K562 (cell line): Measurements from ENCODE around the gene EFNA2. TPM values are rescaled to one million over a fixed set of nuclear protein-coding genes. Genes with fewer than 3 reads are reported as not detected.

Experiments used
- ATAC-seq: fragments of 200-7000 bp; cut with Tn5 transposase; 3 replicates; pipeline ENCODE4 v1.9.1; 2020; ENCODE audit warnings: moderate library complexity
- BruUV-seq: library from RNA; stranded (reverse); fragments of 400-500 nt; replicated peaks from 2 replicates; lab custom pipeline; 2021; lab: Mats Ljungman, UMichigan
- CTCF ChIA-PET: fragments of 300-600 bp; formaldehyde crosslinking; extraction: SDS; loops from one replicate; lab custom pipeline; 2021; ENCODE audit warnings: low intra/inter-chr PET ratio; lab: Yijun Ruan, JAX
- POLR2A ChIA-PET: fragments of 300-600, 350-650 bp; sonication (Branson Sonifier 250); formaldehyde crosslinking; extraction: SDS; loops from one replicate; lab custom pipeline; 2021; ENCODE audit warnings: antibody characterized with exemption, inconsistent platforms; lab: Yijun Ruan, JAX
- DNase-seq, 4 experiments: peaks; one replicate each; pipeline versions ENCODE4 v3.0.0 to v3.0.0-alpha.2; 2011 to 2018; ENCODE audit warnings: low spot score in 3 of 4, mixed read lengths in 3 of 4; ENCODE audit errors: extremely low read depth in 1 of 4
- FAIRE-seq: peaks from 2 replicates; lab custom pipeline; 2011; peaks lifted over from hg19 to GRCh38; lab: Jason Lieb, UNC
- H2AFZ ChIP-seq: 2 replicates; pipeline ENCODE4 v1.6.0; 2011; ENCODE audit warnings: low read depth, low read length, control low read depth, inconsistent platforms
- H3K27ac ChIP-seq: fragments of 200-600 bp; 3 replicates; pipeline ENCODE4 v1.8.0; 2011; ENCODE audit warnings: low read depth, mild to moderate bottlenecking, control low read depth, inconsistent platforms, low read length, moderate library complexity, mixed read lengths; ENCODE audit errors: extremely low read depth
- H3K27me3 ChIP-seq, 2 experiments: fragments of 300-600 bp in 1 of 2; 2 replicates in 1 of 2; 3 replicates in 1 of 2; pipeline versions ENCODE4 v1.6.0 to v1.8.0; 2011; ENCODE audit warnings: inconsistent platforms in 2 of 2, low read length in 2 of 2, mild to moderate bottlenecking in 1 of 2, mixed read lengths in 1 of 2, moderate library complexity in 1 of 2; ENCODE audit not compliant: control insufficient read depth in 2 of 2, insufficient read depth in 2 of 2
- H3K36me3 ChIP-seq: fragments of 300-600 bp; 3 replicates; pipeline ENCODE4 v1.8.0; 2011; ENCODE audit warnings: mild to moderate bottlenecking, low read length, inconsistent platforms; ENCODE audit not compliant: control insufficient read depth, insufficient read depth
- H3K4me1 ChIP-seq, 2 experiments: fragments of 200-600 bp in 1 of 2; replicated peaks in 1 of 2; 2 replicates in 1 of 2; 3 replicates in 1 of 2; pipeline versions ENCODE4 v1.5.1 to v1.8.0; 2011; ENCODE audit warnings: inconsistent platforms in 2 of 2, low read length in 2 of 2, mild to moderate bottlenecking in 1 of 2, mixed read lengths in 1 of 2, moderate library complexity in 1 of 2; ENCODE audit not compliant: control insufficient read depth in 2 of 2, insufficient read depth in 2 of 2
- H3K4me2 ChIP-seq: 2 replicates; pipeline ENCODE4 v1.6.1; 2011; ENCODE audit warnings: low read length, control low read depth, inconsistent platforms, mixed read lengths; ENCODE audit not compliant: insufficient read depth
- H3K4me3 ChIP-seq: fragments of 200-600 bp; sonication (generic), shearing (Covaris generic); 2 replicates; pipeline ENCODE4 v1.5.1; 2016; ENCODE audit warnings: control low read depth, inconsistent platforms
- H3K79me2 ChIP-seq: fragments of 200-600 bp; 3 replicates; pipeline ENCODE4 v1.8.0; 2011; ENCODE audit warnings: low read length, inconsistent platforms; ENCODE audit not compliant: control insufficient read depth, insufficient read depth
- H3K9ac ChIP-seq, 2 experiments: 2 replicates each; pipeline versions ENCODE4 v1.6.0 to v1.6.1; 2011; ENCODE audit warnings: low read depth in 2 of 2, low read length in 2 of 2, control low read depth in 1 of 2, inconsistent platforms in 1 of 2, mild to moderate bottlenecking in 1 of 2, mixed read lengths in 1 of 2; ENCODE audit not compliant: insufficient read depth in 1 of 2
- H3K9me1 ChIP-seq: one replicate; pipeline ENCODE4 v1.6.0; 2011; ENCODE audit warnings: inconsistent platforms, mild to moderate bottlenecking, low read length, moderate library complexity; ENCODE audit not compliant: control insufficient read depth, insufficient read depth
- H3K9me3 ChIP-seq: replicated peaks from 2 replicates; pipeline ENCODE4 v1.5.1; 2011; ENCODE audit warnings: low read depth, low read length, inconsistent platforms; ENCODE audit not compliant: control insufficient read depth, insufficient read depth
- H4K20me1 ChIP-seq: replicated peaks from 2 replicates; pipeline ENCODE4 v1.6.1; 2011; ENCODE audit warnings: low read length, inconsistent platforms, mixed read lengths; ENCODE audit not compliant: control insufficient read depth, insufficient read depth
- E2F1 ChIP-seq: sonication (generic); formaldehyde crosslinking; IDR thresholded peaks from 2 replicates; pipeline ENCODE4 v1.8.1; 2023; ENCODE audit warnings: mild to moderate bottlenecking, missing genetic modification reagents, moderate library complexity
- MYC ChIP-seq, 2 experiments: fragments of 250-450 bp in 1 of 2; sonication (Bioruptor Pico) in 1 of 2; IDR thresholded peaks; 2 replicates each; pipeline versions ENCODE4 v1.5.1 to v1.6.1; 2012 to 2021; ENCODE audit warnings: low read depth in 2 of 2, borderline replicate concordance in 1 of 2, improper control_type of control experiment in 1 of 2, low read length in 1 of 2, mild to moderate bottlenecking in 1 of 2, moderate library complexity in 1 of 2
- POLR2G ChIP-seq: fragments of 200-400 bp; formaldehyde crosslinking; IDR thresholded peaks from 2 replicates; pipeline ENCODE4 v1.6.1; 2017; ENCODE audit warnings: low read depth, mild to moderate bottlenecking, antibody characterized with exemption, low read length, moderate library complexity
- ZNF740 ChIP-seq, 3 experiments: fragments of 200-800 bp in 1 of 3; sonication (Bioruptor generic) in 1 of 3; sonication (generic) in 1 of 3; formaldehyde crosslinking in 1 of 3; IDR thresholded peaks; 2 replicates each; pipeline versions ENCODE4 v1.6.1 to v1.8.0; 2016 to 2022; ENCODE audit warnings: mild to moderate bottlenecking in 2 of 3, missing compliant biosample characterization in 2 of 3, missing genetic modification characterization in 2 of 3, missing genetic modification reagents in 1 of 3
- WGBS: fragments of 100-300 bp; shearing (Covaris generic); methylation state at CpG from one replicate; pipeline ENCODE4 v1.1.6; 2016; ENCODE audit warnings: low coverage, mixed read lengths; ENCODE audit not compliant: insufficient coverage; ENCODE audit errors: missing lambda C conversion rate; 5-methylcytosine and 5-hydroxymethylcytosine counted together
- in situ Hi-C: fragments of 300-500 bp; cut with MboI; formaldehyde crosslinking; loops from 4 replicates; pipeline ENCODE4 v1.15.0; 2018; ENCODE audit warnings: inconsistent platforms, mixed read lengths
- intact Hi-C: fragments of 100-400 bp; cut with micrococcal nuclease; formaldehyde crosslinking; loops from 2 replicates; pipeline ENCODE4 v1.14.2; 2022
- polyA plus RNA-seq, 8 experiments: library from polyadenylated mRNA; depleted of rRNA in 4 of 8; stranded (reverse) in 5 of 8; unstranded in 3 of 8; fragments of >200 nt; fragmentation: Nextera tagmentation in 2 of 8; fragmentation: Illumina TruSeq in 1 of 8; extraction: Ambion mirVana in 2 of 8; extraction: Trizol in 1 of 8; gene quantifications; 2 replicates each; pipeline versions ENCODE4 v1.2.1 to v1.2.3, GENCODE V29; 2011 to 2014; ENCODE audit warnings: inconsistent platforms in 1 of 8, missing spikeins in 1 of 8
- total RNA-seq, 7 experiments: library from RNA; depleted of rRNA in 6 of 7; stranded (reverse); fragments of >200 nt in 6 of 7; fragmentation: Illumina TruSeq in 2 of 7; extraction: Trizol in 2 of 7; gene quantifications; 2 replicates each; pipeline versions ENCODE4 v1.2.1 to v1.2.3, GENCODE V29; 2011 to 2021; ENCODE audit warnings: low replicate concordance in 1 of 7

The EFNA2 gene
- total and polyA plus RNA-seq, 9 of the 15 experiments (the other 6 are each of a cell fraction or from before 2014, with no cell fraction given), result 0.11 to 0.44 (median 0.15) TPM; not detected in 6

- ChIA-PET CTCF (interaction anchor here (0.9 kb wide), 1 partner anchor 9 kb away, joined by 3 read pairs; no protein-coding TSS in a partner anchor), POLR2A (interaction anchor here (0.9 to 1.3 kb wide), 3 partner anchors 9 to 29 kb away, joined by 3 to 5 read pairs (median 4); no protein-coding TSS in a partner anchor)
- Histone ChIP-seq H3K4me3 (no peak overlapping the region), H3K9ac (no peak overlapping the region), H3K27ac (no peak overlapping the region), H3K9me1 (no peaks in the 10 kb centered on the region), H3K9me3 (no peaks in the 10 kb centered on the region)
- no peak for DNase-seq
- 52% methylated on average over 12 of the region's 13 CpGs for WGBS
- intact Hi-C loops, result loop anchor here (2.0 kb wide), 1 partner anchor 56 kb away; no protein-coding TSS in a partner anchor
- TF ChIP-seq POLR2G, result 0 out of 2 replicates have a peak, but pooled peaks have one; percentile 7
- peak; percentile 53; the same call in 1 of the 2 replicates for TF ChIP-seq ZNF740 (CRISPR knock-in tag; IDR thresholded peaks at IDR 0.05)
- peak in 1 of 2 experiments; percentile 29; a peak in 1 of 4 replicates for TF ChIP-seq ZNF740 (tag; IDR thresholded peaks at IDR 0.05)
- TF ChIP-seq E2F1, result no peak
- no peak for TF ChIP-seq MYC (IDR thresholded peaks at IDR 0.05; ENCODE audit: low read depth, low read length)
- 0 out of 2 replicates have a peak, but pooled peaks have one; percentile 2 for TF ChIP-seq MYC (CRISPR knock-in tag; IDR thresholded peaks at IDR 0.05; ENCODE audit: borderline replicate concordance, low read depth)
- TF ChIP-seq, all 486 proteins: peak for 3
- in situ Hi-C loops, result no loop called here
- Histone ChIP-seq H2AFZ (no peak overlapping the region), H3K4me1 (peaks cover 2 to 63% of the 10 kb centered on the region in 2 experiments; a peak in 4 of 5 replicates), H4K20me1 (peaks cover 3% of the 10 kb centered on the region; the same call in 1 of the 2 replicates), H3K79me2 (no peaks in the 10 kb centered on the region), H3K4me2 (0 out of 2 replicates have a peak overlapping the region, but pooled peaks have one; percentile 59), H3K27me3 (no peaks in the 10 kb centered on the region), H3K36me3 (no peaks in the 10 kb centered on the region)
- FAIRE-seq (no peak), ATAC-seq (no peak)
- BruUV-seq, result no TSS peak
Observed at GRCh38 chr19:1316466-1316865, 30.8 kb downstream of the EFNA2 start.
